GM12892 (cell line): ENCODE measurements around the gene TGDS.

Source experiments
- DNase-seq: peaks from one replicate; pipeline ENCODE4 v3.0.0; 2011; ENCODE audit not compliant: insufficient read length
- FAIRE-seq: peaks from 2 replicates; lab custom pipeline; 2011; peaks lifted over from hg19 to GRCh38; lab: Jason Lieb, UNC
- POLR2A ChIP-seq: IDR thresholded peaks from 2 replicates; pipeline ENCODE4 v1.6.1; 2011; ENCODE audit warnings: low read depth, low read length, control low read depth
- POLR2AphosphoS5 ChIP-seq: IDR thresholded peaks from 2 replicates; pipeline ENCODE4 v1.6.1; 2011; ENCODE audit warnings: low read depth, low read length, control low read depth
- TAF1 ChIP-seq: IDR thresholded peaks from 2 replicates; pipeline ENCODE4 v1.6.1; 2011; ENCODE audit warnings: low read depth, mild to moderate bottlenecking, control low read depth, low read length, borderline replicate concordance

TGDS gene

GRCh38 chr13:94596575-94596971 lies 621 bp upstream of the TGDS start:
- DNase-seq (no peak), FAIRE-seq (no peak)
- TF ChIP-seq POLR2AphosphoS5: no peak
- no peak for TF ChIP-seq POLR2A
- no peak for TF ChIP-seq TAF1

- TF ChIP-seq POLR2A (no peak), POLR2AphosphoS5 (no peak), TAF1 (no peak)
- DNase-seq (peak; percentile 17), FAIRE-seq (peak; percentile 60)
Measured at GRCh38 chr13:94595001-94595949, 677 bp downstream of the TGDS start.

DNA sequence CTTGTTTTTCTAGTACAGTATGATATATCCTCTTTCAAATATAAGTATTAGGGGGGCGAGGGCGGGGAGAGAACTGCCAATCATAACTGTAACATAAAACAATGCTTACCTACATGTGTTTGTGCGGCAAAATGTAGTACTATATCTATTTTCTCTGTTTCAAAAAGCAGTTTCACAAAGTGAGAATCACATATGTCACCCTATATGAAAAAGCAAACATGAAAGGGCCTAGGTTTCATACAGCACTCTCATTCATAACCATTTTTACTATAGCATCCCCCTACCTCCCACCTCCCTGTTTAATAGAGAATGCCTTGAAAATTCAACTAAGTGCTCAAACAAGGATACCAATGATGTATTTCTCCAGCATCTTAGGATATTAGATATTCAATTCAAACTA lies 5.2 kb downstream of the TGDS start:
- no peak for FAIRE-seq
- no peak for DNase-seq

DNA sequence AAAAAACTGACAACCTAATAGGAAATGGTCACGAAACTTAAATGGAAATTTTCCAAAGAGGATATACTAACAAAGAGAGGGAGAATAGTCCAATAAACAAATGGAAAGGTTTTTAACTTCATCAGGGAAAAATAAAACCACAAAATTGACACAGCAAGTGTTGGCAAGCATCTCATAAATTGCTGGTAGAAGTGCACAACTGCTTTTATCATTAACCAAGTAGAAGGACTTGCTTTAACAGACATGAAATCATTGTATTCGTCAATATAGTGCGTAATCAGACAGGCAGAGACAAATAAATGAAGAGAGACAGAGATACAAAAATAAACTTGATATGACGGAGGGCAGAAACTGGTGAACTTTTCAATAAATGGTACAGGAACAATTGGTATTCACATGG lies 7.4 kb downstream of the TGDS start:
- FAIRE-seq (no peak), DNase-seq (no peak)

More for the DNA sequence above, 5.2 kb downstream of the TGDS start:
- TF ChIP-seq POLR2AphosphoS5 (no peak), POLR2A (no peak), TAF1 (no peak)

GRCh38 chr13:94586371-94586770 lies 9.6 kb downstream of the TGDS start:
- no peak for FAIRE-seq
- TF ChIP-seq POLR2A: no peak

More for the DNA sequence above, 7.4 kb downstream of the TGDS start:
- no peak for TF ChIP-seq POLR2AphosphoS5
- TF ChIP-seq TAF1: no peak
- TF ChIP-seq POLR2A: no peak

GRCh38 chr13:94585543-94586101 lies 10.3 kb downstream of the TGDS start:
- TF ChIP-seq POLR2A: no peak
- TF ChIP-seq POLR2AphosphoS5: no peak
- TF ChIP-seq TAF1: no peak
- no peak for FAIRE-seq

More at GRCh38 chr13:94586371-94586770, 9.6 kb downstream of the TGDS start:
- DNase-seq: no peak

GRCh38 chr13:94583926-94584325 lies 12.0 kb downstream of the TGDS start:
- DNase-seq (no peak), FAIRE-seq (no peak)
- TF ChIP-seq TAF1 (no peak), POLR2A (no peak), POLR2AphosphoS5 (no peak)

More at GRCh38 chr13:94585543-94586101, 10.3 kb downstream of the TGDS start:
- DNase-seq: no peak

- FAIRE-seq (no peak), DNase-seq (no peak)
- TF ChIP-seq TAF1 (no peak), POLR2A (no peak), POLR2AphosphoS5 (no peak)
Measured at GRCh38 chr13:94579063-94579462, 16.9 kb downstream of the TGDS start.

GRCh38 chr13:94569615-94570014 lies 26.3 kb downstream of the TGDS start:
- TF ChIP-seq POLR2A (no peak), TAF1 (no peak), POLR2AphosphoS5 (no peak)
- DNase-seq (no peak), FAIRE-seq (no peak)

- DNase-seq (no peak), FAIRE-seq (no peak)
- TF ChIP-seq TAF1: no peak
- TF ChIP-seq POLR2A: no peak
- no peak for TF ChIP-seq POLR2AphosphoS5
Measured at GRCh38 chr13:94568443-94568842, 27.5 kb downstream of the TGDS start.

GRCh38 chr13:94567581-94567980 lies 28.4 kb downstream of the TGDS start:
- DNase-seq (no peak), FAIRE-seq (no peak)
- TF ChIP-seq POLR2AphosphoS5 (no peak), TAF1 (no peak), POLR2A (no peak)

DNA sequence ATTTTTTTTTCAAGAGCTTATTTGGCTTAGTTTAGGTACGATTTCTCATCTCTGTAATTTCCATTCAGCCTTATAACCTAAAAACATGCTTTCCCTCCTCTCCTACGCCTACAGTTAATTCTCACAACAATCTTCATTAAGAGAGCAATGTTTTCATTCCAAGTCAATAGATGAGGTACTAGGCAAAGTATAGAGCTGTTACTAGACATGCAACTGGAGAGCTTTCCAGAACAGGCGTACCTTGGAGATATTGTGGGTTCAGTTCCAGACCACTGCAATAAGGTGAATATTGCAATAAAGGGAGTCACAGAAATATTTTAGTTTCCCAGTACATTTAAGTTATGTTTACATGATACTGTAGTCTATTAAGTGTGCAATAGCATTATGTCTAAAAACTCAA lies 34.8 kb downstream of the TGDS start:
- no peak for TF ChIP-seq POLR2AphosphoS5
- TF ChIP-seq TAF1: no peak
- TF ChIP-seq POLR2A: no peak
- FAIRE-seq: no peak

More for the DNA sequence above, 34.8 kb downstream of the TGDS start:
- no peak for DNase-seq
